Measurements from ENCODE around the gene GFER. TPM values are rescaled to one million over a fixed set of nuclear protein-coding genes. Genes with fewer than 3 reads are reported as not detected.

GFER gene
- total RNA-seq, 1 experiment from 2014 or later, result 43.5 TPM

DNA sequence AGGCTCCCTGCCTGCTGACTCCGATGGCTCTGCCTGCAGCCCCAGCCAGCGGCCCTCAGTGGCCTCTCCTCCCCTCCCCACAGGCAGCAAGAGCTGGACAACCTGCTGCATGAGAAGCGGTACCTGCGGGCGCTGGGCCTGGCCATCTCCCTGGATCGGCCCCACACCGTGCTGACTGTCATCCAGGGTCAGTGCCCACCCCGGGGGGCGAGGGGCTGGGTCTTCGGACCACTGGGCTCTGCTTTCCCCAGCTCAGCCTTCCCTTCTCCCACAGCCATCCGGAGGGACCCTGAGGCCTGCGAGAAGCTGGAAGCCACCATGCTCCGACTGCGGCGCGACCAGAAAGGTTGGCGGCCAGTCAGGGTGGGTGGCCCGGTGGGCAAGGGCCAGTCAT, 6.1 kb upstream of the GFER start:
- TF ChIP-seq, protein P1, sequence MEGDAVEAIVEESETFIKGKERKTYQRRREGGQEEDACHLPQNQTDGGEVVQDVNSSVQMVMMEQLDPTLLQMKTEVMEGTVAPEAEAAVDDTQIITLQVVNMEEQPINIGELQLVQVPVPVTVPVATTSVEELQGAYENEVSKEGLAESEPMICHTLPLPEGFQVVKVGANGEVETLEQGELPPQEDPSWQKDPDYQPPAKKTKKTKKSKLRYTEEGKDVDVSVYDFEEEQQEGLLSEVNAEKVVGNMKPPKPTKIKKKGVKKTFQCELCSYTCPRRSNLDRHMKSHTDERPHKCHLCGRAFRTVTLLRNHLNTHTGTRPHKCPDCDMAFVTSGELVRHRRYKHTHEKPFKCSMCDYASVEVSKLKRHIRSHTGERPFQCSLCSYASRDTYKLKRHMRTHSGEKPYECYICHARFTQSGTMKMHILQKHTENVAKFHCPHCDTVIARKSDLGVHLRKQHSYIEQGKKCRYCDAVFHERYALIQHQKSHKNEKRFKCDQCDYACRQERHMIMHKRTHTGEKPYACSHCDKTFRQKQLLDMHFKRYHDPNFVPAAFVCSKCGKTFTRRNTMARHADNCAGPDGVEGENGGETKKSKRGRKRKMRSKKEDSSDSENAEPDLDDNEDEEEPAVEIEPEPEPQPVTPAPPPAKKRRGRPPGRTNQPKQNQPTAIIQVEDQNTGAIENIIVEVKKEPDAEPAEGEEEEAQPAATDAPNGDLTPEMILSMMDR (IDR thresholded peaks at IDR 0.05; ENCODE audit: unreplicated experiment), result no peak
- H3K4me1 Mint-ChIP-seq (ENCODE audit: low read depth, unreplicated experiment), result peaks cover 34% of the 10 kb centered on the region
- H3K27me3 Mint-ChIP-seq (ENCODE audit: unreplicated experiment), result no peaks in the 10 kb centered on the region
- DNase-seq, result no peak
- no peak overlapping the region for H3K27ac Mint-ChIP-seq (ENCODE audit: unreplicated experiment)
- intact Hi-C loops (cut with micrococcal nuclease; ENCODE audit: unreplicated experiment), result no loop called here
- BruUV-seq (replicated peaks), result no TSS peak
- CTCF ChIA-PET, result no interaction called here
- peaks cover 80% of the 10 kb centered on the region for H3K36me3 Mint-ChIP-seq (ENCODE audit: insufficient read depth, unreplicated experiment)
- peak overlapping the region; percentile 15 for H3K4me3 Mint-ChIP-seq (ENCODE audit: low read depth, unreplicated experiment)
- H3K9me3 Mint-ChIP-seq (ENCODE audit: low read depth, unreplicated experiment), result no peaks in the 10 kb centered on the region

DNA sequence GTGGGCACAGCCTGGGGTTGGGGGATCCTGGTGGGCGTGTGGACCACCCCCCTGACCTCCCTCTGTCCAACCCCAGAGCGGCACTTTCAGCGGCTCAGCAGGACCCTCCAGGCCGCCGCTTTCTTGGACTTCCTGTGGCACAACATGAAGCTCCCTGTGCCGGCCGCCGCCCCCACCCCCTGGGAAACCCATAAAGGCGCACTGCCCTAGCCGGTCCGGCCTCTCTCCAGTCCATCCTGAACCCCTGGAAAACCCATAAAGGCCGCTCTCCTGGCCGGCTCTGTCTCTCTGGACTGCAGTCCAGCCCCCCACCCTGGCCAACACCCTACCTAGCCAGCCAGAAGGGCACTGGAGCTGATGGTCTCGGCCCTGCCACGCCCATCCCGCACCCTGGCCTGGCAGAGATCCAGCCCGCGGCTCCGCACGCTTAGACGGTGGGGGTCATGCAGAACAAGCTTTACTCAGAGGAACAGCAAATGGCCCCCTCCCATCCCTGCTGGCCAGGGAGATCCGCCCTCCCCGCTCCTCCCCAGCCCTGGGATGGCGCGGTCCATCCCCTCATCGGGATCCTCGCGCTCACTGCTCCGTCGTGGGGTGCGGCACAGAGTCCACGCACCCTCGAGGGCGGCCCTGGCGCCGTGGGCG, 5.4 kb upstream of the GFER start:
- peaks cover 79% of the 10 kb centered on the region for H3K36me3 Mint-ChIP-seq (ENCODE audit: insufficient read depth, unreplicated experiment)
- TF ChIP-seq, protein P1 (IDR thresholded peaks at IDR 0.05; ENCODE audit: unreplicated experiment), result no peak
- peaks cover 33% of the 10 kb centered on the region for H3K4me1 Mint-ChIP-seq (ENCODE audit: low read depth, unreplicated experiment)
- peak overlapping the region; percentile 58 for H3K27ac Mint-ChIP-seq (ENCODE audit: unreplicated experiment)
- CTCF ChIA-PET, result interaction anchor here (0.6 kb wide), 1 partner anchor 8 kb away, joined by 3 read pairs; no protein-coding TSS in a partner anchor
- H3K27me3 Mint-ChIP-seq (ENCODE audit: unreplicated experiment), result no peaks in the 10 kb centered on the region
- intact Hi-C loops (cut with micrococcal nuclease; ENCODE audit: unreplicated experiment), result no loop called here
- H3K9me3 Mint-ChIP-seq (ENCODE audit: low read depth, unreplicated experiment), result no peaks in the 10 kb centered on the region
- BruUV-seq (replicated peaks), result no TSS peak
- DNase-seq, result no peak
- H3K4me3 Mint-ChIP-seq (ENCODE audit: low read depth, unreplicated experiment), result peak overlapping the region; percentile 87

DNA sequence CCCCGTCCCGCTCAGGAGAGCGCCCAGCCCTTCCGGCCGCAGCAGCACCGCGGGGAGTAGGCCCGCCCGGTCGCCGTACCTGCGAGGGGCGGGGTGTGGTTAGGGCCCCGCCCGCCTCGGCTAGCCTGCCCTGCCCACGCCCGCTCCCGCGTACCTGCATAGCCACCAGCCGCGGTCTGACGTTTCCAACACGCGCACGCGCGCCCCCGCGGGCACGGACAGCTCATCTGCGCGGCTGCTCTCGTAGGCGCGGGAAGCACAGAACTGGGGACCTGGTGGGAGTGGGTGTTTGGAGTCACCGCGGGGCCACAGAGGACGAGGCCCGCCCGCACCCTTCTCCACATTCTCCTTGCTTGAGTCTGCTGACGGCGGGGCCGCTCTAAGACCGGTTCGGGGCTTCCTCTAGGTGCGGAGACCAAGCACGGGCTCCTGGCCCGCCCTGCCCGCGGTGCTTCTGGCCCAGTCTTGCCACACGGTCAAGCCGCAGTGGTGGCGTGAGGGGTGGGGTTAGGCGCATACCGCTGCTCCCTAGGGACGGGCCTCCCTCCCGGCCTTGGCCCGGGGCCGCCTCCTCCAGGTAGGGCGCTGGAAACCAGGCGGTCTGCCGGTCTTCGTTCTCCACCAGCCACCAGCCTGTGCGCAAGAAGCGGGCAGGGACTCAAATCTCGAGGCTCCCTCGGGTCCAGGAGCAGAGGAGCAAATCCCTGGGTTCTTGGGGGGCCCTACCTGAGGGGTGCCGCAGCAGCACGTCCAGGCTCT, 4.5 kb upstream of the GFER start:
- no peaks in the 10 kb centered on the region for H3K9me3 Mint-ChIP-seq (ENCODE audit: low read depth, unreplicated experiment)
- intact Hi-C loops (cut with micrococcal nuclease; ENCODE audit: unreplicated experiment), result no loop called here
- H3K4me1 Mint-ChIP-seq (ENCODE audit: low read depth, unreplicated experiment), result peaks cover 31% of the 10 kb centered on the region
- peak overlapping the region; percentile 87 for H3K4me3 Mint-ChIP-seq (ENCODE audit: low read depth, unreplicated experiment)
- H3K27me3 Mint-ChIP-seq (ENCODE audit: unreplicated experiment), result no peaks in the 10 kb centered on the region
- DNase-seq, result peak; percentile 97
- H3K36me3 Mint-ChIP-seq (ENCODE audit: insufficient read depth, unreplicated experiment), result peaks cover 83% of the 10 kb centered on the region
- CTCF ChIA-PET, result interaction anchor here (0.6 kb wide), 1 partner anchor 9 kb away, joined by 3 read pairs; no protein-coding TSS in a partner anchor
- no TSS peak for BruUV-seq (replicated peaks)
- peak overlapping the region; percentile 87 for H3K27ac Mint-ChIP-seq (ENCODE audit: unreplicated experiment)
- TF ChIP-seq, protein P1 (IDR thresholded peaks at IDR 0.05; ENCODE audit: unreplicated experiment), result no peak

DNA sequence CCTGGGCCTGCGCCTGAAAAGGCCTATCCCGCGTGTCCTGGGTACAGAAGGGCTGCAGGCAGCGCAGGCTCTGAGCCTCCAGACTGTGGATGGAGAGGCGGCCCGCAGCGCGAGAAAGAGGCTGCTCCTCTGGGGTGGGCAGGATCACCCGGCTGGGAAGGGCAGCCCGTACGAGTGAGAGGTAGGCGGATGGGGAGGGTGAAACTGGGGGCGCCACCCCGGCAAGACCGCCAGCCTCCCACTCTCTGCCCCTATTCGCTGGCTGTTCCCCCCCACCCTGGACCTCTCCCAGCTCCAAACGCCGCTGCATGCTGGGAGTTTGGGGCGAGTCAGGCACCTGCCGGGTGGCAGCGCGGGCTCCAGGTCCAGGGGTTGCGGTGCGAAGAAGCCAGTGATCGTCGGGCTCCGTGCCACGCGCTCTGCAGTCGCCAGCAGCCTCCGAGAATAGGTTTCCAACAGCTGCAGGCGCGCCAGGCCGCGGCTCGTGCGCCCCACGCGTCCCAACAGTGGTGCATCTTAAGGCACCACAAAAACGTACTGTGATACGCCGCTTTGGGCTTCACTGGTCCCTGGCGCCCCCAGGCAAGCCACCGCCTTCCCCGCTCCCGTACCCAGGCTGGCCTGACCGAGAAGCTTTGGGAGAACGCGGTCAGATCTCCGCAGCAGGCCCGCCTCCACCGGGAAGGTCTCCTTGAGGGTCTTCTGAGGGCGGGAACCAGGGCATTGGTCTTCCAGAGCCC, 3.8 kb upstream of the GFER start:
- Mint-ChIP-seq H3K36me3 (ENCODE audit: insufficient read depth, unreplicated experiment) (peaks cover 91% of the 10 kb centered on the region), H3K9me3 (ENCODE audit: low read depth, unreplicated experiment) (no peaks in the 10 kb centered on the region), H3K4me1 (ENCODE audit: low read depth, unreplicated experiment) (peaks cover 31% of the 10 kb centered on the region), H3K4me3 (ENCODE audit: low read depth, unreplicated experiment) (peak overlapping the region; percentile 87), H3K27me3 (ENCODE audit: unreplicated experiment) (no peaks in the 10 kb centered on the region), H3K27ac (ENCODE audit: unreplicated experiment) (peak overlapping the region; percentile 87)
- BruUV-seq (replicated peaks), result no TSS peak
- TF ChIP-seq, protein P1 (IDR thresholded peaks at IDR 0.05; ENCODE audit: unreplicated experiment), result no peak
- intact Hi-C loops (cut with micrococcal nuclease; ENCODE audit: unreplicated experiment), result no loop called here
- no peak for DNase-seq
- CTCF ChIA-PET, result no interaction called here
